GM12878 (cell line): ENCODE data around the gene TCF15. TPM values are rescaled to one million over a fixed set of nuclear protein-coding genes. Genes with fewer than 3 reads are reported as not detected.

Experiments
- CBX5 ChIP-seq: sonication (generic); IDR thresholded peaks from 2 replicates; pipeline ENCODE4 v1.6.1; 2016; ENCODE audit warnings: low read depth, moderate library complexity, mild to moderate bottlenecking, inconsistent platforms
- CHD2 ChIP-seq: IDR thresholded peaks from 2 replicates; pipeline ENCODE4 v1.6.1; 2011; ENCODE audit warnings: low read depth, low read length, improper control_type of control experiment, borderline replicate concordance
- EGR1 ChIP-seq, 2 experiments: IDR thresholded peaks; 1 replicate in 1 of 2; 2 replicates in 1 of 2; pipeline ENCODE4 v1.6.1; 2011 to 2012; ENCODE audit warnings: low read depth in 2 of 2, low read length in 2 of 2, borderline replicate concordance in 1 of 2, mild to moderate bottlenecking in 1 of 2, moderate library complexity in 1 of 2
- ETV6 ChIP-seq, 2 experiments: fragments of 450-650 bp in 1 of 2; IDR thresholded peaks in 1 of 2; conservative IDR thresholded peaks in 1 of 2; 2 replicates each; pipeline ENCODE4 v1.6.1; 2014; ENCODE audit warnings: antibody characterized with exemption in 1 of 2, borderline replicate concordance in 1 of 2, low read depth in 1 of 2, mild to moderate bottlenecking in 1 of 2, moderate library complexity in 1 of 2
- GATAD2B ChIP-seq: fragments of 450-650 bp; conservative IDR thresholded peaks from 2 replicates; pipeline ENCODE4 v1.6.1; 2017; ENCODE audit warnings: low read depth, mild to moderate bottlenecking, moderate library complexity
- MAX ChIP-seq: IDR thresholded peaks from 2 replicates; pipeline ENCODE4 v1.6.1; 2012; ENCODE audit warnings: low read depth, low read length, improper control_type of control experiment
- MEF2B ChIP-seq: fragments of 450-650 bp; IDR thresholded peaks from 2 replicates; pipeline ENCODE4 v1.6.1; 2018; ENCODE audit warnings: mild to moderate bottlenecking, moderate library complexity; ENCODE audit not compliant: partially characterized antibody, poor library complexity, severe bottlenecking
- MLLT1 ChIP-seq: fragments of 450-650 bp; IDR thresholded peaks from 2 replicates; pipeline ENCODE4 v1.6.1; 2016; ENCODE audit warnings: mild to moderate bottlenecking
- MTA3 ChIP-seq: IDR thresholded peaks from 2 replicates; pipeline ENCODE4 v1.6.1; 2012; ENCODE audit warnings: low read length, inconsistent platforms, borderline replicate concordance
- NFXL1 ChIP-seq: fragments of 450-650 bp; IDR thresholded peaks from 2 replicates; pipeline ENCODE4 v1.6.1; 2017; ENCODE audit warnings: antibody characterized with exemption, mild to moderate bottlenecking, borderline replicate concordance
- NR2C1 ChIP-seq: fragments of 450-650 bp; IDR thresholded peaks from 2 replicates; pipeline ENCODE4 v1.6.1; 2017; ENCODE audit warnings: antibody characterized with exemption, mild to moderate bottlenecking, moderate library complexity
- NRF1 ChIP-seq: conservative IDR thresholded peaks from 2 replicates; pipeline ENCODE4 v1.6.1; 2011; ENCODE audit warnings: mild to moderate bottlenecking, low read depth, low read length, improper control_type of control experiment
- PAX8 ChIP-seq: fragments of 450-650 bp; IDR thresholded peaks from 2 replicates; pipeline ENCODE4 v1.6.1; 2017; ENCODE audit warnings: mild to moderate bottlenecking, moderate library complexity
- RB1 ChIP-seq: fragments of 450-650 bp; formaldehyde crosslinking; IDR thresholded peaks from 2 replicates; pipeline ENCODE4 v1.6.1; 2017; ENCODE audit warnings: mild to moderate bottlenecking, borderline replicate concordance
- RBBP5 ChIP-seq: fragments of 200-600 bp; sonication (generic); conservative IDR thresholded peaks from 2 replicates; pipeline ENCODE4 v1.6.1; 2016
- SPI1 ChIP-seq: IDR thresholded peaks from 2 replicates; pipeline ENCODE4 v1.6.1; 2011; ENCODE audit warnings: low read depth, mild to moderate bottlenecking, low read length, moderate library complexity, borderline replicate concordance; ENCODE audit not compliant: insufficient read depth
- STAT1 ChIP-seq: fragments of 450-650 bp; conservative IDR thresholded peaks from 2 replicates; pipeline ENCODE4 v1.6.1; 2014; ENCODE audit warnings: antibody characterized with exemption, mild to moderate bottlenecking
- TCF12 ChIP-seq: IDR thresholded peaks from 2 replicates; pipeline ENCODE4 v1.6.1; 2011; ENCODE audit warnings: low read depth, mild to moderate bottlenecking, low read length
- TCF3 ChIP-seq: IDR thresholded peaks from 2 replicates; pipeline ENCODE4 v1.6.1; 2012; ENCODE audit warnings: low read depth, mild to moderate bottlenecking, low read length, borderline replicate concordance; ENCODE audit not compliant: insufficient read depth
- YY1 ChIP-seq: IDR thresholded peaks from 2 replicates; pipeline ENCODE4 v1.6.1; 2011; ENCODE audit warnings: low read depth, mild to moderate bottlenecking, low read length
- ZBTB11 ChIP-seq: fragments of 450-650 bp; formaldehyde crosslinking; IDR thresholded peaks from 2 replicates; pipeline ENCODE4 v1.5.0; 2022; ENCODE audit warnings: mild to moderate bottlenecking, missing genetic modification characterization
- ZBTB33 ChIP-seq: fragments of 450-650 bp; IDR thresholded peaks from 2 replicates; pipeline ENCODE4 v1.6.1; 2017; ENCODE audit warnings: mild to moderate bottlenecking
- ZNF207 ChIP-seq: fragments of 450-650 bp; IDR thresholded peaks from 2 replicates; pipeline ENCODE4 v1.6.1; 2014; ENCODE audit warnings: antibody characterized with exemption, mild to moderate bottlenecking, borderline replicate concordance
- polyA plus RNA-seq, 11 experiments: library from polyadenylated mRNA; depleted of rRNA in 4 of 11; unstranded in 6 of 11; stranded (reverse) in 5 of 11; fragments of >200 nt; fragmentation: Nextera tagmentation in 4 of 11; fragmentation: Illumina TruSeq in 1 of 11; extraction: Ambion mirVana in 4 of 11; extraction: Trizol in 1 of 11; gene quantifications; 1 replicate in 1 of 11; 2 replicates in 10 of 11; pipeline versions ENCODE4 v1.2.1 to v1.2.3, GENCODE V29; 2011 to 2016; ENCODE audit warnings: inconsistent platforms in 2 of 11, missing spikeins in 2 of 11, low read depth in 1 of 11
- total RNA-seq, 4 experiments: library from RNA; depleted of rRNA in 3 of 4; stranded (reverse); fragments of >200 nt in 3 of 4; fragmentation: Illumina TruSeq in 1 of 4; extraction: Trizol in 1 of 4; gene quantifications; 2 replicates each; pipeline versions ENCODE4 v1.2.1 to v1.2.3, GENCODE V29; 2013 to 2021

The TCF15 gene
- total and polyA plus RNA-seq, 10 of the 15 experiments (the other 5 are each of a cell fraction or from before 2014, with no cell fraction given): 0.08 TPM; not detected in 9

GRCh38 chr20:653110-653589 lies 43.0 kb upstream of the TCF15 start, which contains the start of gene SRXN1 (continued):
- no peak for TF ChIP-seq MAX
- peak in 1 of 2 experiments; percentile 87; a peak in 1 of 3 replicates for TF ChIP-seq EGR1 (IDR thresholded peaks at IDR 0.05; ENCODE audit: borderline replicate concordance in 1 of 2, low read depth in 2 of 2, low read length in 2 of 2)
- no peak for TF ChIP-seq RBBP5
- no peak for TF ChIP-seq MLLT1
- no peak for TF ChIP-seq SPI1
- no peak for TF ChIP-seq MEF2B
- no peak for TF ChIP-seq NFXL1
- peak; percentile 88 for TF ChIP-seq GATAD2B
- TF ChIP-seq STAT1: 0 out of 2 replicates have a peak, but pooled peaks have one; percentile 28
- TF ChIP-seq CBX5: no peak
- peak; percentile 56 for TF ChIP-seq NR2C1
- TF ChIP-seq CHD2: no peak
- peak; percentile 50; the same call in 1 of the 2 replicates for TF ChIP-seq ZNF207
- TF ChIP-seq ZBTB11 (CRISPR knock-in tag): no peak
- TF ChIP-seq PAX8: no peak
- TF ChIP-seq MTA3: no peak
- no peak for TF ChIP-seq ETV6 (conservative IDR thresholded peaks at IDR 0.05 in 1 of 2, IDR thresholded peaks at IDR 0.05 in 1 of 2; ENCODE audit: borderline replicate concordance in 1 of 2, low read depth in 1 of 2)
- no peak for TF ChIP-seq TCF12
- no peak for TF ChIP-seq ZBTB33
- TF ChIP-seq RB1: peak; percentile 54; the same call in 1 of the 2 replicates
- TF ChIP-seq NRF1: no peak
- TF ChIP-seq YY1: peak; percentile 67
- TF ChIP-seq TCF3: no peak
